Measurements from ENCODE around the gene GPBP1L1.

DNA sequence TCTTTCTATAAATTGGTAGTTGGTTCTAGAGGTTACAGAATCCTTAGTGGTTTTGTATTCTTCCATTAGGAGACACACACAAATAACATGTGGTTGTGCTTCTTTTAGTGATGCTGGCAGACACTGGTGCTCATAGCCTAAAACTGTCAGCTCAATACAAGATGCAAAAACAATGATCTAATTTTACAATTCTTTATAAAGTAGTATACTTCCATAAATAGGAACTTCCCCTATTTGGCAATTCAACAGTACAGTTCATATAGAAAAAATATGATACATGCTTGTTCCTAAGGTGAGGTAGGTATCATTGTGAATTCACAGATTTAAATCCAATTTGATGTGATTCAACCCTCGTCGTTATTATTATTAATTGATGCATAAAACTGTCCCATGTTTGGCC lies 41.7 kb downstream of the GPBP1L1 start:
- TF ChIP-seq, protein P1, sequence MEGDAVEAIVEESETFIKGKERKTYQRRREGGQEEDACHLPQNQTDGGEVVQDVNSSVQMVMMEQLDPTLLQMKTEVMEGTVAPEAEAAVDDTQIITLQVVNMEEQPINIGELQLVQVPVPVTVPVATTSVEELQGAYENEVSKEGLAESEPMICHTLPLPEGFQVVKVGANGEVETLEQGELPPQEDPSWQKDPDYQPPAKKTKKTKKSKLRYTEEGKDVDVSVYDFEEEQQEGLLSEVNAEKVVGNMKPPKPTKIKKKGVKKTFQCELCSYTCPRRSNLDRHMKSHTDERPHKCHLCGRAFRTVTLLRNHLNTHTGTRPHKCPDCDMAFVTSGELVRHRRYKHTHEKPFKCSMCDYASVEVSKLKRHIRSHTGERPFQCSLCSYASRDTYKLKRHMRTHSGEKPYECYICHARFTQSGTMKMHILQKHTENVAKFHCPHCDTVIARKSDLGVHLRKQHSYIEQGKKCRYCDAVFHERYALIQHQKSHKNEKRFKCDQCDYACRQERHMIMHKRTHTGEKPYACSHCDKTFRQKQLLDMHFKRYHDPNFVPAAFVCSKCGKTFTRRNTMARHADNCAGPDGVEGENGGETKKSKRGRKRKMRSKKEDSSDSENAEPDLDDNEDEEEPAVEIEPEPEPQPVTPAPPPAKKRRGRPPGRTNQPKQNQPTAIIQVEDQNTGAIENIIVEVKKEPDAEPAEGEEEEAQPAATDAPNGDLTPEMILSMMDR (IDR thresholded peaks at IDR 0.05): no peak
- no peak for TF ChIP-seq POLR2A (IDR thresholded peaks at IDR 0.05)

Data from ovary (tissue), 3 donors.